Inferior parietal cortex (tissue), 1 donor: ENCODE results near the gene GRIA1.

Source experiments
- DNase-seq: peaks from one replicate; pipeline ENCODE4 v3.0.0-alpha.2; 2016; ENCODE audit errors: extremely low spot score

The GRIA1 gene

GRCh38 chr5:153610811-153611210 lies 120.3 kb downstream of the GRIA1 start:
- DNase-seq: no peak

- DNase-seq: no peak
Measured at GRCh38 chr5:153613144-153613543, 122.7 kb downstream of the GRIA1 start.

- no peak for DNase-seq
Measured at GRCh38 chr5:153613672-153614071, 123.2 kb downstream of the GRIA1 start.

- no peak for DNase-seq
Measured at GRCh38 chr5:153617190-153617589, 126.7 kb downstream of the GRIA1 start.

GRCh38 chr5:153618307-153618706 lies 127.8 kb downstream of the GRIA1 start:
- DNase-seq: no peak

- DNase-seq: no peak
Measured at GRCh38 chr5:153618867-153619266, 128.4 kb downstream of the GRIA1 start.

- DNase-seq: no peak
Measured at GRCh38 chr5:153619771-153620170, 129.3 kb downstream of the GRIA1 start.

GRCh38 chr5:153623124-153623523 lies 132.7 kb downstream of the GRIA1 start:
- DNase-seq: no peak

- no peak for DNase-seq
Measured at GRCh38 chr5:153623751-153624450, 133.4 kb downstream of the GRIA1 start.

GRCh38 chr5:153624451-153624765 lies 133.9 kb downstream of the GRIA1 start:
- no peak for DNase-seq

GRCh38 chr5:153625826-153626354 lies 135.4 kb downstream of the GRIA1 start:
- DNase-seq: no peak

GRCh38 chr5:153626836-153627235 lies 136.4 kb downstream of the GRIA1 start:
- no peak for DNase-seq

GRCh38 chr5:153629027-153629895 lies 138.8 kb downstream of the GRIA1 start:
- peak; percentile 35 for DNase-seq

GRCh38 chr5:153630546-153630945 lies 140.1 kb downstream of the GRIA1 start:
- DNase-seq: no peak

GRCh38 chr5:153632748-153633290 lies 142.3 kb downstream of the GRIA1 start:
- no peak for DNase-seq

- no peak for DNase-seq
Measured at GRCh38 chr5:153636670-153637451, 146.4 kb downstream of the GRIA1 start.

- DNase-seq: no peak
Measured at GRCh38 chr5:153640293-153640692, 149.8 kb downstream of the GRIA1 start.

GRCh38 chr5:153641183-153641688 lies 150.8 kb downstream of the GRIA1 start:
- no peak for DNase-seq

GRCh38 chr5:153654504-153655200 lies 164.2 kb downstream of the GRIA1 start:
- DNase-seq: no peak

- DNase-seq: no peak
Measured at GRCh38 chr5:153655201-153655510, 164.7 kb downstream of the GRIA1 start.

- DNase-seq: no peak
Measured at GRCh38 chr5:153658149-153658548, 167.7 kb downstream of the GRIA1 start.
